H1 (cell line): ENCODE results near the gene ZBTB16. TPM values are rescaled to one million over a fixed set of nuclear protein-coding genes. Genes with fewer than 3 reads are reported as not detected.

Source experiments
- CTCF ChIA-PET: fragments of 300-600 bp; sonication (Branson Sonifier 250); formaldehyde crosslinking; loops from one replicate; lab custom pipeline; 2021; ENCODE audit not compliant: partially characterized antibody; lab: Charles Lee
- POLR2A ChIA-PET: fragments of 300-600 bp; sonication (Branson Sonifier 250); formaldehyde crosslinking; loops from one replicate; lab custom pipeline; 2021; ENCODE audit warnings: inconsistent platforms; ENCODE audit not compliant: partially characterized antibody; lab: Charles Lee
- DNase-seq, 2 experiments: peaks; one replicate each; pipeline versions ENCODE4 v3.0.0 to v3.0.0-alpha.2; 2010 to 2022; ENCODE audit warnings: low spot score in 2 of 2, low read depth in 1 of 2, mixed read lengths in 1 of 2
- FAIRE-seq: peaks from 2 replicates; lab custom pipeline; 2011; peaks lifted over from hg19 to GRCh38; lab: Jason Lieb, UNC
- H2AFZ ChIP-seq: 2 replicates; pipeline ENCODE4 v1.8.1; 2012; ENCODE audit warnings: low read length, inconsistent platforms
- H2AK5ac ChIP-seq: 2 replicates; pipeline ENCODE4 v1.6.1; 2013; ENCODE audit warnings: low read depth, low read length
- H2BK120ac ChIP-seq: replicated peaks from 2 replicates; pipeline ENCODE3; 2013; ENCODE audit warnings: low read depth, low read length, inconsistent platforms
- H2BK12ac ChIP-seq: 2 replicates; pipeline ENCODE4 v1.6.1; 2013; ENCODE audit warnings: low read depth, low read length
- H2BK15ac ChIP-seq: 2 replicates; pipeline ENCODE4 v1.6.1; 2013; ENCODE audit warnings: low read length
- H2BK20ac ChIP-seq: 2 replicates; pipeline ENCODE4 v1.6.1; 2013; ENCODE audit warnings: low read length
- H2BK5ac ChIP-seq: 2 replicates; pipeline ENCODE4 v1.6.1; 2013; ENCODE audit warnings: low read depth, low read length
- H3K14ac ChIP-seq: 2 replicates; pipeline ENCODE4 v1.6.1; 2013; ENCODE audit warnings: inconsistent platforms; ENCODE audit not compliant: insufficient read length
- H3K18ac ChIP-seq: 2 replicates; pipeline ENCODE4 v1.6.1; 2013; ENCODE audit warnings: low read length; ENCODE audit errors: extremely low read depth
- H3K23ac ChIP-seq: 2 replicates; pipeline ENCODE4 v1.6.1; 2013; ENCODE audit warnings: inconsistent platforms; ENCODE audit not compliant: insufficient read length
- H3K23me2 ChIP-seq: 2 replicates; pipeline ENCODE4 v1.6.1; 2013; ENCODE audit warnings: low read depth, low read length
- H3K27ac ChIP-seq: 2 replicates; pipeline ENCODE4 v1.6.1; 2011; ENCODE audit warnings: low read depth, low read length, inconsistent platforms
- H3K27me3 ChIP-seq, 4 experiments: replicated peaks in 1 of 4; 1 replicate in 1 of 4; 2 replicates in 3 of 4; pipeline versions ENCODE4 v1.6.1 to v1.8.1; 2011 to 2013; ENCODE audit warnings: low read length in 3 of 4, mild to moderate bottlenecking in 3 of 4, inconsistent platforms in 2 of 4, mixed read lengths in 2 of 4, moderate library complexity in 1 of 4; ENCODE audit not compliant: control insufficient read depth in 3 of 4, insufficient read depth in 3 of 4; ENCODE audit errors: extremely low read depth in 1 of 4
- H3K36me3 ChIP-seq, 4 experiments: 2 replicates each; pipeline versions ENCODE4 v1.6.1 to v1.8.1; 2011 to 2013; ENCODE audit warnings: mild to moderate bottlenecking in 4 of 4, low read length in 3 of 4, moderate library complexity in 2 of 4, control low read depth in 1 of 4, inconsistent platforms in 1 of 4; ENCODE audit not compliant: insufficient read depth in 4 of 4, control insufficient read depth in 2 of 4
- H3K4ac ChIP-seq: replicated peaks from 2 replicates; pipeline ENCODE3; 2013; ENCODE audit warnings: low read length, low read depth, mixed read lengths, inconsistent platforms; ENCODE audit not compliant: insufficient read length
- H3K4me1 ChIP-seq, 4 experiments: replicated peaks in 1 of 4; 1 replicate in 1 of 4; 2 replicates in 3 of 4; pipeline versions ENCODE4 v1.6.1 to v1.8.1; 2011 to 2013; ENCODE audit warnings: low read length in 3 of 4, inconsistent platforms in 2 of 4, mixed read lengths in 1 of 4; ENCODE audit not compliant: insufficient read depth in 4 of 4, control insufficient read depth in 3 of 4
- H3K4me2 ChIP-seq, 2 experiments: 2 replicates each; pipeline versions ENCODE4 v1.6.1 to v1.8.1; 2011 to 2013; ENCODE audit warnings: low read depth in 2 of 2, low read length in 2 of 2, control low read depth in 1 of 2, inconsistent platforms in 1 of 2, mild to moderate bottlenecking in 1 of 2; ENCODE audit not compliant: insufficient read depth in 1 of 2
- H3K4me3 ChIP-seq, 4 experiments: fragments of 200-600, 300-600 bp in 1 of 4; sonication (generic), shearing (Covaris generic), sonication (Bioruptor Twin) in 1 of 4; 2 replicates each; pipeline versions ENCODE4 v1.5.1 to v1.8.1; 2011 to 2016; ENCODE audit warnings: low read length in 4 of 4, low read depth in 3 of 4, control low read depth in 2 of 4, inconsistent platforms in 2 of 4, mild to moderate bottlenecking in 2 of 4, mixed read lengths in 1 of 4, moderate library complexity in 1 of 4; ENCODE audit not compliant: insufficient read depth in 2 of 4; ENCODE audit errors: extremely low read depth in 1 of 4
- H3K56ac ChIP-seq: replicated peaks from 2 replicates; pipeline ENCODE3; 2013; ENCODE audit warnings: low read depth, mild to moderate bottlenecking, mixed read lengths, low read length, inconsistent platforms; ENCODE audit not compliant: insufficient read length
- H3K79me1 ChIP-seq: 2 replicates; pipeline ENCODE4 v1.6.1; 2013; ENCODE audit warnings: low read depth, low read length, control low read depth
- H3K79me2 ChIP-seq, 2 experiments: 2 replicates each; pipeline versions ENCODE4 v1.6.1 to v1.8.1; 2012 to 2013; ENCODE audit warnings: low read length in 2 of 2, mild to moderate bottlenecking in 2 of 2, inconsistent platforms in 1 of 2; ENCODE audit not compliant: insufficient read depth in 2 of 2, control insufficient read depth in 1 of 2
- H3K9ac ChIP-seq, 4 experiments: replicated peaks in 1 of 4; 1 replicate in 1 of 4; 2 replicates in 3 of 4; pipeline versions ENCODE4 v1.6.1 to v1.8.1; 2011 to 2013; ENCODE audit warnings: low read depth in 3 of 4, low read length in 3 of 4, control low read depth in 2 of 4, mild to moderate bottlenecking in 2 of 4, moderate library complexity in 2 of 4, inconsistent platforms in 1 of 4; ENCODE audit errors: extremely low read depth in 1 of 4
- H3K9me3 ChIP-seq, 2 experiments: 2 replicates each; pipeline versions ENCODE4 v1.6.1 to v1.8.1; 2012 to 2013; ENCODE audit warnings: mild to moderate bottlenecking in 2 of 2, moderate library complexity in 2 of 2, control low read depth in 1 of 2, inconsistent platforms in 1 of 2, low read depth in 1 of 2, low read length in 1 of 2, mixed read lengths in 1 of 2; ENCODE audit not compliant: insufficient read depth in 2 of 2
- H4K20me1 ChIP-seq, 2 experiments: replicated peaks in 1 of 2; 2 replicates each; pipeline versions ENCODE3 to v1.8.1; 2011 to 2013; ENCODE audit warnings: inconsistent platforms in 2 of 2, low read length in 2 of 2, mild to moderate bottlenecking in 1 of 2; ENCODE audit not compliant: insufficient read depth in 2 of 2, control insufficient read depth in 1 of 2
- H4K5ac ChIP-seq: 2 replicates; pipeline ENCODE4 v1.6.1; 2013; ENCODE audit warnings: low read length, low read depth, mixed read lengths, inconsistent platforms; ENCODE audit not compliant: insufficient read length
- H4K8ac ChIP-seq: 2 replicates; pipeline ENCODE4 v1.8.0; 2013; ENCODE audit warnings: mild to moderate bottlenecking, moderate library complexity, low read length, inconsistent platforms; ENCODE audit not compliant: insufficient read depth; ENCODE audit errors: extremely low read depth
- H4K91ac ChIP-seq: replicated peaks from 2 replicates; pipeline ENCODE3; 2013; ENCODE audit warnings: low read length, mixed read lengths, inconsistent platforms; ENCODE audit not compliant: insufficient read length
- EGR1 ChIP-seq: IDR thresholded peaks from 2 replicates; pipeline ENCODE4 v1.6.1; 2011; ENCODE audit warnings: low read depth, low read length, borderline replicate concordance
- EZH2 ChIP-seq: fragments of 200-600 bp; sonication (generic); IDR thresholded peaks from 2 replicates; pipeline ENCODE4 v1.7.1; 2012; ENCODE audit warnings: low read depth, mild to moderate bottlenecking, moderate library complexity, low read length, inconsistent platforms; ENCODE audit not compliant: severe bottlenecking
- HDAC6 ChIP-seq: IDR thresholded peaks from one replicate; pipeline ENCODE4 v1.7.1; 2012; ENCODE audit warnings: low read depth, mild to moderate bottlenecking, inconsistent platforms, low read length, moderate library complexity
- POLR2A ChIP-seq, 2 experiments: IDR thresholded peaks; 1 replicate in 1 of 2; 2 replicates in 1 of 2; pipeline ENCODE4 v1.6.1; 2011; ENCODE audit warnings: low read depth in 2 of 2, low read length in 2 of 2, mild to moderate bottlenecking in 2 of 2; ENCODE audit errors: control extremely low read depth in 1 of 2
- RBBP5 ChIP-seq: IDR thresholded peaks from 2 replicates; pipeline ENCODE4 v1.7.1; 2012; ENCODE audit warnings: low read depth, mild to moderate bottlenecking, inconsistent platforms, low read length, moderate library complexity, borderline replicate concordance
- RFX5 ChIP-seq: IDR thresholded peaks from 2 replicates; pipeline ENCODE4 v1.6.1; 2011; ENCODE audit warnings: low read depth, low read length, improper control_type of control experiment, borderline replicate concordance
- SUZ12 ChIP-seq: fragments of 200-600 bp; sonication (generic); IDR thresholded peaks from 2 replicates; pipeline ENCODE4 v1.6.1; 2012; ENCODE audit warnings: mild to moderate bottlenecking, inconsistent platforms, low read length, moderate library complexity, mixed read lengths
- TAF7 ChIP-seq: optimal IDR thresholded peaks from 2 replicates; pipeline ENCODE3; 2011; ENCODE audit warnings: low read depth, mild to moderate bottlenecking, inconsistent platforms, low read length, moderate library complexity, borderline replicate concordance
- TEAD4 ChIP-seq: IDR thresholded peaks from 2 replicates; pipeline ENCODE4 v1.6.1; 2012; ENCODE audit warnings: low read depth, low read length, inconsistent platforms, mixed read lengths
- WGBS, 2 experiments: shearing (Covaris generic) in 1 of 2; methylation state at CpG; one replicate each; pipeline versions ENCODE4 v1.1.6 to v1.1.7; 2013 to 2015; ENCODE audit warnings: low lambda C conversion rate in 2 of 2, mixed read lengths in 2 of 2, inconsistent platforms in 1 of 2, low coverage in 1 of 2, missing lambda C conversion rate in 1 of 2; ENCODE audit not compliant: insufficient replicate concordance in 2 of 2, insufficient coverage in 1 of 2, insufficient read length in 1 of 2; ENCODE audit errors: extremely low coverage in 1 of 2, missing lambda C conversion rate in 1 of 2; 5-methylcytosine and 5-hydroxymethylcytosine counted together
- polyA plus RNA-seq, 7 experiments: library from polyadenylated mRNA; depleted of rRNA in 3 of 7; stranded (reverse) in 5 of 7; unstranded in 2 of 7; fragments of >200 nt in 5 of 7; fragments of 200-250 nt in 2 of 7; gene quantifications; 1 replicate in 5 of 7; 2 replicates in 1 of 7; 4 replicates in 1 of 7; pipeline versions ENCODE4 v1.2.1 to v1.2.3, GENCODE V29; 2011 to 2013; ENCODE audit warnings: missing spikeins in 2 of 7, mixed read lengths in 2 of 7
- total RNA-seq: library from RNA; stranded (reverse); fragmentation: NEBNext Ultra II Directional; extraction: Animal tissue kit (Norgen Biotek cat#: 25700); gene quantifications from 2 replicates; pipeline ENCODE4 v1.2.1, GENCODE V29; 2021
- TF ChIP-seq, protein P1 (sequence below): IDR thresholded peaks from 2 replicates; pipeline ENCODE4 v1.6.1; 2011; ENCODE audit warnings: low read depth, mild to moderate bottlenecking, low read length; ENCODE audit not compliant: insufficient read depth
- TF ChIP-seq, protein P2 (sequence below): IDR thresholded peaks from 2 replicates; pipeline ENCODE4 v1.6.1; 2012; ENCODE audit warnings: inconsistent platforms
- TF ChIP-seq, protein P3 (sequence below): IDR thresholded peaks from 2 replicates; pipeline ENCODE4 v1.6.1; 2012; ENCODE audit warnings: inconsistent platforms

Gene ZBTB16
- total and polyA plus RNA-seq, 2 of the 8 experiments (the other 6 are each of a cell fraction or from before 2014, with no cell fraction given): 0.12 to 0.61 TPM

DNA sequence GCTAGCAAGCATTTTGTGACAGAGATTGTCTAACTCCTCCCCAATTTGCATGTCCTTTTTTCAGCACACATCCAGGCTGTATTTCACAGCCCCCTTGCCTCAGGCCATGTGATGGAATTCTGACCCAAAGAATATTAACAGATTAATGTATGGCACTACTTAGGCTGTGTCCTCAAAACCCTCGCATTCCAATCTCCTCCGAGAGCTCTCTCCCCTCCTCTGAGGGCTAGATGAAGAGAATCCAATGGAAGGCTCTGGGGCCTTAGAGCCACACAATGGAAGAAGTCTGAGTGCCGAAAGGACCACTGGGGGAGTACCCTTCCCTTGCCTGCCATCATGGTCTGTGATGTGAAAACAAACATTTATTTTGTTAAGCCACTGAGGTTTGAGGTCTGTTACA lies 223.0 kb downstream of the ZBTB16 start:
- Histone ChIP-seq H4K8ac (no peak overlapping the region), H3K18ac (no peak overlapping the region), H3K9me3 (no peaks in the 10 kb centered on the region), H3K14ac (no peak overlapping the region), H2BK15ac (no peak overlapping the region), H3K36me3 (no peaks in the 10 kb centered on the region), H3K23me2 (no peaks in the 10 kb centered on the region), H3K4me2 (no peak overlapping the region), H2BK120ac (no peak overlapping the region), H3K4me1 (peaks cover 0 to 4% (median 0%) of the 10 kb centered on the region in 4 experiments; a peak in 2 of 7 replicates), H3K4me3 (no peak overlapping the region), H4K20me1 (no peaks in the 10 kb centered on the region), H2AK5ac (no peak overlapping the region), H3K27ac (no peak overlapping the region), H3K56ac (no peak overlapping the region), H2BK20ac (no peak overlapping the region), H3K27me3 (no peaks in the 10 kb centered on the region), H3K79me1 (no peaks in the 10 kb centered on the region), H3K79me2 (no peaks in the 10 kb centered on the region), H3K4ac (no peak overlapping the region), H2BK5ac (no peak overlapping the region), H2BK12ac (no peak overlapping the region), H3K9ac (no peak overlapping the region), H4K5ac (no peak overlapping the region), H4K91ac (no peak overlapping the region), H2AFZ (no peak overlapping the region), H3K23ac (no peak overlapping the region)
- 84% methylated on average over 3 of the region's 3 CpGs; no CpG with 5 or more reads in 1 of the 2 experiments for WGBS, 2 experiments
- FAIRE-seq (no peak), DNase-seq (no peak)
- CTCF ChIA-PET: interaction anchor here (0.6 to 12.4 kb wide), 4 partner anchors 20 to 483 kb away, joined by 3 to 123 read pairs (median 3); no protein-coding TSS in a partner anchor
- no peak for TF ChIP-seq TEAD4
- TF ChIP-seq EGR1: no peak
- no peak for TF ChIP-seq EZH2
- TF ChIP-seq RFX5: no peak
- TF ChIP-seq, protein P1, sequence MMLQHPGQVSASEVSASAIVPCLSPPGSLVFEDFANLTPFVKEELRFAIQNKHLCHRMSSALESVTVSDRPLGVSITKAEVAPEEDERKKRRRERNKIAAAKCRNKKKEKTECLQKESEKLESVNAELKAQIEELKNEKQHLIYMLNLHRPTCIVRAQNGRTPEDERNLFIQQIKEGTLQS: no peak
- TF ChIP-seq RBBP5: no peak
- TF ChIP-seq POLR2A (IDR thresholded peaks at IDR 0.05; ENCODE audit: control extremely low read depth in 1 of 2, low read depth in 2 of 2, low read length in 2 of 2): no peak
- TF ChIP-seq, protein P2, sequence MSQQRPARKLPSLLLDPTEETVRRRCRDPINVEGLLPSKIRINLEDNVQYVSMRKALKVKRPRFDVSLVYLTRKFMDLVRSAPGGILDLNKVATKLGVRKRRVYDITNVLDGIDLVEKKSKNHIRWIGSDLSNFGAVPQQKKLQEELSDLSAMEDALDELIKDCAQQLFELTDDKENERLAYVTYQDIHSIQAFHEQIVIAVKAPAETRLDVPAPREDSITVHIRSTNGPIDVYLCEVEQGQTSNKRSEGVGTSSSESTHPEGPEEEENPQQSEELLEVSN: no peak
- no peak for TF ChIP-seq HDAC6
- no peak for TF ChIP-seq TAF7
- no peak for TF ChIP-seq SUZ12
- TF ChIP-seq, protein P3, sequence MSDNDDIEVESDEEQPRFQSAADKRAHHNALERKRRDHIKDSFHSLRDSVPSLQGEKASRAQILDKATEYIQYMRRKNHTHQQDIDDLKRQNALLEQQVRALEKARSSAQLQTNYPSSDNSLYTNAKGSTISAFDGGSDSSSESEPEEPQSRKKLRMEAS: no peak
- POLR2A ChIA-PET: no interaction called here
